Right lobe of liver (tissue), 6 donors: ENCODE data around the gene CTF1. TPM values are rescaled to one million over a fixed set of nuclear protein-coding genes. Genes with fewer than 3 reads are reported as not detected.

Source experiments
- ATAC-seq, 4 donors: fragments of 200-7000 bp; cut with Tn5 transposase; one replicate each; pipeline ENCODE4 v1.9.1; 2020; ENCODE audit warnings: mild to moderate bottlenecking in 4 of 4, moderate library complexity in 4 of 4
- DNase-seq, 3 donors: peaks; one replicate each; pipeline ENCODE4 v3.0.0-alpha.2; 2020
- H3K27ac ChIP-seq, 3 donors: fragments of 200-600 bp; one replicate each; pipeline ENCODE4 v1.8.0; 2022
- H3K27me3 ChIP-seq, 2 donors: fragments of 200-600 bp; one replicate each; pipeline ENCODE4 v1.8.0; 2022
- H3K36me3 ChIP-seq, 4 donors: fragments of 200-600 bp; sonication (generic) in 1 of 4; one replicate each; pipeline versions ENCODE4 v1.5.1 to v1.8.0; 2017 to 2022; ENCODE audit warnings: control low read depth in 1 of 4
- H3K4me1 ChIP-seq, 4 donors: fragments of 200-600 bp; sonication (generic) in 1 of 4; one replicate each; pipeline versions ENCODE4 v1.5.1 to v1.8.0; 2017 to 2022; ENCODE audit warnings: control low read depth in 1 of 4
- H3K4me3 ChIP-seq, 3 donors: fragments of 200-600 bp; one replicate each; pipeline ENCODE4 v1.8.0; 2022
- H3K9me3 ChIP-seq, 4 donors: fragments of 200-600 bp; sonication (generic) in 1 of 4; one replicate each; pipeline versions ENCODE4 v1.5.1 to v1.8.0; 2017 to 2022; ENCODE audit warnings: control low read depth in 1 of 4
- CTCF ChIP-seq, 4 donors: fragments of 200-600 bp in 3 of 4; fragments of 450-650 bp in 1 of 4; IDR thresholded peaks; one replicate each; pipeline versions ENCODE4 v1.5.1 to v1.8.0; 2016 to 2022; ENCODE audit warnings: antibody characterized with exemption in 4 of 4, mild to moderate bottlenecking in 2 of 4
- POLR2A ChIP-seq: fragments of 450-650 bp; IDR thresholded peaks from one replicate; pipeline ENCODE4 v1.6.1; 2017; ENCODE audit warnings: antibody characterized with exemption, mild to moderate bottlenecking
- WGBS: methylation state at CpG from one replicate; pipeline ENCODE4 v1.1.6; 2018; ENCODE audit warnings: low coverage, low lambda C conversion rate; ENCODE audit not compliant: insufficient coverage; ENCODE audit errors: missing lambda C conversion rate; 5-methylcytosine and 5-hydroxymethylcytosine counted together
- intact Hi-C, 2 donors: fragments of 100-400 bp; cut with DNase I; formaldehyde crosslinking; loops; one replicate each; pipeline versions ENCODE4 v1.11.2 to v1.14.1; 2022
- total RNA-seq, 6 experiments: library from RNA; depleted of rRNA in 2 of 6; stranded (reverse); fragments of >200 nt in 2 of 6; fragmentation: NEBNext Ultra II Directional in 3 of 6; extraction: Animal tissue kit (Norgen Biotek cat#: 25700) in 3 of 6; gene quantifications; one replicate each; pipeline versions ENCODE4 v1.1.0 to v1.2.4, GENCODE V29; 2016 to 2023
- donor health status: DM: no; HTN: yes; CAD: no.
- donor health status: DM: no; HTN: no; CAD: no.
- donor health status: DM: no; HTN: no; CAD: no.
- donor health status: DM: no; HTN: yes; CAD: no.
- donor health status: DM: no; HTN: yes; CAD: no.

CTF1 gene
- total RNA-seq, 6 experiments from 2014 or later = 0.13 to 0.74 (median 0.43) TPM; not detected in 2

- H3K4me3 ChIP-seq = no peak overlapping the region
- intact Hi-C loops = no loop called here
- no peak overlapping the region for H3K27ac ChIP-seq
- no peak for TF ChIP-seq POLR2A
- TF ChIP-seq CTCF (IDR thresholded peaks at IDR 0.05) = peak; percentile 79 to 93 (median 86)
- no peaks in the 10 kb centered on the region for H3K36me3 ChIP-seq
- DNase-seq = peak; percentile 84 to 86 (median 85)
- no peaks in the 10 kb centered on the region for H3K27me3 ChIP-seq
- peaks cover 0 to 7% (median 0%) of the 10 kb centered on the region in 4 donors for H3K4me1 ChIP-seq
- no peaks in the 10 kb centered on the region for H3K9me3 ChIP-seq
- ATAC-seq = peak; percentile 96 to 98 (median 98)
- WGBS = 20% methylated on average over 2 of the region's 15 CpGs
These were observed 45.4 kb downstream of the CTF1 start for GRCh38 chr16:30941600-30942425.

DNA sequence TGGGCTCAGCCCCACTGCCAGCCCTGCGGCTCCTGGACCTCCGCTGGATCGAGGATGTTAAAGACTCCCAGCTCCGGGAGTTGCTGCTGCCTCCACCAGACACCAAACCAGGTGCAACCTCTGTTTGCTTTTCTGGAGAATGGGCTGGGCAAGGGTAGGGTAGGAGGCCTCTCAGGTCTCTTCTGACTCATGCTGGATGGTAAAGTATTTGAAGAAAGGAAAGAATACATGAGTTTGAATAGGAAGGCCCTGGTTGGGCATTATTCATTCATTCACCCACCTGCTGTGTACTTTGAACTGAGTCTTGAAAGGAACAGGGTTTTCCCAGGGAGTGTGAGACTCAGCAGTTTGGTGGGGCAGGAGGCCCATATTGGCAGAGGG lies 46.0 kb downstream of the CTF1 start:
- no peak overlapping the region for H3K27ac ChIP-seq
- no peak for ATAC-seq
- no peaks in the 10 kb centered on the region for H3K9me3 ChIP-seq
- peaks cover 0 to 7% (median 0%) of the 10 kb centered on the region in 4 donors for H3K4me1 ChIP-seq
- intact Hi-C loops = no loop called here
- no peak overlapping the region for H3K4me3 ChIP-seq
- no peak for DNase-seq
- 80% methylated on average over 1 of the region's 4 CpGs for WGBS
- TF ChIP-seq CTCF (IDR thresholded peaks at IDR 0.05) (no peak), POLR2A (no peak)
- no peaks in the 10 kb centered on the region for H3K27me3 ChIP-seq
- no peaks in the 10 kb centered on the region for H3K36me3 ChIP-seq

DNA sequence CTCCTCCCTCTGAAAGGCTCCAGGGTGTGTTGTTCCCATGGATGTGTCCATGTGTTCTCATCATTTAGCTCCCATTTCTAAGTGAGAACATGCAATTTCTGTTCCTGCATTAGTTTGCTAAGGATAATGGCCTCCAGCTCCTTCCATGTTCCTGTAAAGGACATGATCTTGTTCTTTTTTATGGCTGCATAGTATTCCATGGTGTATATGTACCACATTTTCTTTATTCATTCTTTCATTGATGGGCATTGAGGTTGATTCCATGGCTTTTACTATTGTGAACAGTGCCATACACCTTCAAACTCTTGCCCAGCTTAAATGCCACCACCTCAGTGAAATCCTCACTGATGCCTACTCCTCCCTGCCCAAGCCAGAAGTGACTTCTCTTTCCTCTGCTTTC lies 47.9 kb downstream of the CTF1 start:
- DNase-seq (no peak), ATAC-seq (no peak)
- TF ChIP-seq CTCF (IDR thresholded peaks at IDR 0.05) (no peak), POLR2A (no peak)
- Histone ChIP-seq H3K27me3 (no peaks in the 10 kb centered on the region), H3K36me3 (no peaks in the 10 kb centered on the region), H3K4me1 (peaks cover 0 to 7% (median 0%) of the 10 kb centered on the region in 4 donors), H3K4me3 (no peak overlapping the region), H3K27ac (no peak overlapping the region), H3K9me3 (no peaks in the 10 kb centered on the region)
- intact Hi-C loops = no loop called here

GRCh38 chr16:30946671-30947540 lies 50.5 kb downstream of the CTF1 start:
- WGBS = 75% methylated on average over 3 of the region's 38 CpGs
- H3K4me1 ChIP-seq = peaks cover 0 to 22% (median 7%) of the 10 kb centered on the region in 4 donors
- intact Hi-C loops = no loop called here
- peak in 1 of 3 donors; percentile 38 for DNase-seq
- no peak for ATAC-seq
- no peaks in the 10 kb centered on the region for H3K36me3 ChIP-seq
- no peaks in the 10 kb centered on the region for H3K9me3 ChIP-seq
- TF ChIP-seq POLR2A (no peak), CTCF (IDR thresholded peaks at IDR 0.05) (no peak)
- no peak overlapping the region for H3K27ac ChIP-seq
- H3K4me3 ChIP-seq = no peak overlapping the region
- no peaks in the 10 kb centered on the region for H3K27me3 ChIP-seq
